Tongue (tissue), 2 donors: ENCODE results near the gene NOL4L. TPM values are rescaled to one million over a fixed set of nuclear protein-coding genes. Genes with fewer than 3 reads are reported as not detected.
A peak's percentile ranks its signal among the peaks of the same experiment; 100 is the strongest.

ENCODE experiments used
- DNase-seq: peaks from one replicate; pipeline ENCODE4 v3.0.0-alpha.2; 2015
- total RNA-seq: library from RNA; depleted of rRNA; stranded (reverse); fragments of >200 nt; gene quantifications from one replicate; pipeline ENCODE4 v1.2.3, GENCODE V29; 2014

The NOL4L gene
- total RNA-seq, 1 donor from 2014 or later, result 5.9 TPM

- DNase-seq, result peak; percentile 89
Measured at GRCh38 chr20:32483351-32484224, 101.5 kb downstream of the NOL4L start.

DNA sequence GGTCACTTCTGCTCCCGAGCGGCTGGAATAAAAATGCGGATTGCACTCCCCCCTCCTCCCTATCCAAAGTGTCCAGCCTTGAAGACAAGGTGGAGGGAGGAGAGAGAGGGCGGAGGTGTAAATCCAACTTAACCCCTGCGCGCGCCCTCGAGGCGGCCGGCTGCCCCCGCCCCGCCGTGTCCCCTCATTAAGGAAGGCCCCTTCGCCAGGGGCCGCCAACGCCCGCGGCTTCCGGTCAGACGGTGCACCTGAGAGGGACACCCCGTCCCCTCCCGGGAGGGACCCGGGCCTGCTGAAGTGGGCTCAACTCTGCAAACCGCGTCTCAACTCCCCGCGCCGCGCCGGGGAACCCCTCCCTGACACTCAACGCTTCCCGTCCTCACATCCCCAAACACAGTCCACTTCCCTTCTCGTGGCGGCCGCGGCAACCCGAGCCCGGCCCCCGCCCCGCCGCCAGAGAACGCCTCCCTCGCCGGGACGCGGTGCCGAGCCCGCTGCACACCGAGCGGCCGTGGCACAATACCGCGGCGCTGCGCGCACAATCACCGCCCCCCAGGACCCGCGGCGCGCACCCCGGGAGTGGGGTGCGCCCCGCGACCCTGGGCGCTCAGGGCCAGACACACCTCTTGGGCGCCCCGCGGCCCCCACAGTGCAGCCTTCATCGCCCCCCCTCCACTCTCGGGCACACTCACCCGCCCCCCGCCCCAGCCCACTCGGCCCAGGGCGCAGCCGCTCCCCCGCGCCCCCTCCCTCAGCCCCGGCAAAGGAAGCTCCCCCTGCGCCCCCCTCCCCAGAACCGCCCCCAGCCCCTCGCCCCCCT is 102.5 kb downstream of the NOL4L start:
- peak; percentile 56 for DNase-seq

DNA sequence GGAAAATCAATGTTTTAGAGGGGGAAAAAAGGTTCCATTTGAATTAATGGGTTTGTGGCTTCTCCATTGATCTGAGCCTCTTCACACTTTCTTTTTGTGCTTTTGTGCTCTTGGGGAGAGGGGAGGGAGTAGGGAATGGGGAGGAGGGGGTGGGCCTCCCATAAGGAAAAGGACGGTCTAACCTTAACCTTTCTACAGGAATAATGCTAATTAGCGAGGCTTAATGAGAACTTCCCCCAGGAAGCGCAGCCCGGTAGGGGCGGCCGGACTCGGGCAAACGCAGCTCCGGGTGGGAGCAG is 103.0 kb downstream of the NOL4L start:
- no peak for DNase-seq

DNA sequence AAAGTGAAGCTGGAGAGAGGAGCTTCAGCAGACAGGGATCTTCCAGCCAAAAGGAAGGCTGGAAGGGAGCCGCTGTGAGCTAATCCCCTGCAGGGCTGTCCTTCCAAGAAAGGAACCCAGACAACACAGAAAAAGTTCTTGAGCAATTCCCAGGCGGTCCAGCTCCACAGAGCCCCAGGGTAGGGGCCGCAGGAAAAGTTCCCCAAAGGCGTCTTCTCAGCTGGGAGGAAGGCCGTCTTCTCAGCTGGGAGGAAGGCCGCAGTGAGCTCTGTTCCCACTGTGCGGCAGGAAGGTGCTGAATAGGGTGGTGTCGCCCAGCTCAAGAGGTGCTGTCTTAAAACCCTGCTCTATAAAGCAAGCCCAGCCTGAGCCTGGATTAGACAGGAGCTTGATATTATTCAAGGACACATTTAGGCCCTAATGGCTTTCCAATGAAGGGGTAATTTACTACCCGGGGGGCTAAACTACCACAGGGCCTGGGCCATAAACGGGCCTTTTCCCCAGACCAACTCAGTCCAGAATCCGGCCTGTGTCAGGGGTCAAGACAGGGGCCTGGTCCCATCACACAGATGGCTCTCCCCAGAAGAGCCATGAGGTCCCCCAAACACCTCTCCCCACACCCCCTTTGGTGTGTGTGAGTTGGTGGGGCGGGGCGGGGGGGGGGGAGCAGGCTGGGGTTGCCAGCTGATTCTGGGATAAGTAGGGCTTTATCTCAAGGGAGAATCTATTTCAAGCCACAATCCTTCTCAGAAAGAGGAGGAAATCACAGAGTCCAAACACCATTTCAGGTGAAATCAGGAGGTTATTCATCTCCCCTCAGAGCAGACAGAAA is 103.6 kb downstream of the NOL4L start:
- no peak for DNase-seq

DNA sequence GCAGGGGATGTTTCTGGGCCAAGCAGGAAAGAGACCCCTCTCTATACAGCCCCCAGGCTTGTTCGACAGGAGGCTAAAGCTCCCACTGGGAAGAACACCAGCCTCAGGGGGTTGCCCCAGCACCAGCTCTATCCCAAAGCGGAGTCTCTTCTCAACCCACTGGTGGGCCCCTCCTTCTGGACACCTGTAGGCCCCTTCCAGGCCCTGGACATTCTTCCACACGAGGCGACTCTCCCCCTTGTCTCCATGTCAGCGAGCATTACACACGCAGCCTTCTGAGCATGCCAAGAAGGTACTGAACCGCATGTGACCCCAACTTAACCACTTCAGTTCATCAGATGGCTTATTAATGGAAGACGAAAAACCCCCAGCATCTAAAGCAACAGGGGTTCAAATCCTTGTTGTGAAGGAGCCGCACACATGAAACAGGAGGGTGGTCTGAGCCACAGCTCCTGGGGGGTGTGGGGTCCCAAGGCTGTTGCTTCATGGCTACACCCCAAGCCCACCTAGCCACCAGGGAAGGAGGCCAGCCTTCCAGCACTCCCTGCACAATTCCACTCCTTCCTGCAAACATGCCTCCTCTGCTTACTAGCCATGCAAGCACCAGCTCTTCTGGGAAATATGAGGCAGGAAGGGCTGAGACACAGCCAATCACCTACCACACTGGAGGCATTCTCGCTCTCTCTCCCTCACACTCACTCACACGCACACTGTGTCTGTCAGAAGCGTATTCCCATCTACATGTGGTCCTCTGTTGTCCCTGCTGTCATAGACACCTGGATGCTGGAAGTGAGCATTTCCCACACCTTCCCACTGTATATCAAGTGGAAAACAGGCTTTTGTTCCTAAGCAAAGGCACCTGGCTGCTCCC is 104.5 kb downstream of the NOL4L start:
- no peak for DNase-seq

GRCh38 chr20:32479697-32480171 is 105.4 kb downstream of the NOL4L start:
- DNase-seq, result no peak

DNA sequence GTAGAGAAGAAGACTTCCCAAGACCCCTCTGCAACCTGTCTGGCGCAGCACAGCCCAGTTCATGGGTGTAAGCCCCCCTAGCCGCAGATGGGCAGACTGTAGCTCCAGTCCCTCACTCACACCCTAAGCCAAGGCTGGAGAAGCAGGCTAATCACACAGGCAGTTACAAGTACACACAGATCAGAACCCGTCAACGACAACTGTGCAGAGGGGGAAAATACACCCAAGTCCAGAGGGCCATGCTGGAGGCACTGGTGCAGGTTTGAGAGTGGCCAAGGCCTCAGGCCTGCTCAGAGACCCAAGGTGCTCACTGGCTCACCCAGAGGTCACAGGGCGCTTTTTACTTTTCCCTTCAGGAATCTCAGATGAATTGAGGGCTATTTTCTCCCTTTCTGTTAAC is 106.1 kb downstream of the NOL4L start:
- no peak for DNase-seq

- DNase-seq, result no peak
Measured at GRCh38 chr20:32478576-32478975, 106.6 kb downstream of the NOL4L start.

GRCh38 chr20:32477594-32478512 is 107.3 kb downstream of the NOL4L start:
- DNase-seq, result no peak

GRCh38 chr20:32476684-32477593 is 108.2 kb downstream of the NOL4L start:
- peak; percentile 76 for DNase-seq

DNA sequence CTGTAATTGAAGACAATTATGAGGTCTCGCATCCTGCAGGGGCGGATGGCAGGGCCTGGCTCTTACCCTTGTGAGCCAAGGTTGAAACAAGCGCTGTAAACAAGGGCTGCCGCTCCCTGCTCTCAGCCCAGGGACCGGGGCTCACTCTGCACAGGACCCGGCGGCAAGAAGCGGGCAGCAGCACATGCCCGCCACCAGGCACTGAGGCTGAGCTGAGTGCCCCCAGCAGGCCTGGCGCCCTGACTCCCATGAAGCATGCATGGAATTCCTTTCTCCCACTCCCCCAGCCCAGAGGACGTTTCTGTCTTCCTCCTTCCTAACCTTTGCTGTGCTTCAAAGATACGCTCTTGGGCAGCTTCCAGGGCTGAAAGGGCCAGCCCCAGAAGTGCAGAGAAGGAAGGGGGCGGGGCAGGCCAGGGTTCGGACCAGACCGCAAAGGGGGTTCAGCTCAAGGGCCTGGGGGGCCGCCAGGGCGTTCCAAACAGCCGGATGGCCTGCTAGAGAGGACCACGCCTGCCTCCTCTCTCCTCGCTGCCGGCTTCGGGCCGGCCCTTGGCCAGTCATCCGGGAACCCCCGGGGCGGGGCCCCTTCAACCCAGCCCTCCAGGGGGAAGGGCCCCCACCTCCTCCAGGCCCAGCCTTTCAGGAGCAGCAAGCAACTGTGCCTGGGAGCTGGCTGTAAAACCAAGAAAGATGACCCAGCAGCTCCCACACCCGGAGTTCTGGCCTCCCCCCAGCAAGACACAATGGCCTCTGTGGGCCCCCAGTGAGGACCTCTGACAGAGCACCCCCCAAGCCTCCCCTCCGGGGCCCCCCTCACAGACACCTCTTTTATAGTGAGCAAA is 109.9 kb downstream of the NOL4L start:
- peak; percentile 96 for DNase-seq

DNA sequence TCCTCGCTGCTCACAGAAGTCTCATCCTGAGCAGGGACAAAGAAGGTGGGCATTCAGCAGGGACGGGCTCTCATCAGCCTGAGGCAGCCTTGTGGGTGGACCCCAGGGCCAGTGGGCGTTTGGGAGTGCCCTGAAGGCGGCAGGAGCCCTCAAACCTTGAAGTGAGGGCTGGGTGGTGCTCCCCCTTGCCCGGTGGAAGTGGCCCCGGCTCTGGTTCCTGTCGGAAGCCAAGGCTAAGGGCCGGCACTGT is 110.5 kb downstream of the NOL4L start:
- DNase-seq, result no peak

- no peak for DNase-seq
Measured at GRCh38 chr20:32474009-32474716, 111.0 kb downstream of the NOL4L start.

- no peak for DNase-seq
Measured at GRCh38 chr20:32473231-32474008, 111.7 kb downstream of the NOL4L start.

DNA sequence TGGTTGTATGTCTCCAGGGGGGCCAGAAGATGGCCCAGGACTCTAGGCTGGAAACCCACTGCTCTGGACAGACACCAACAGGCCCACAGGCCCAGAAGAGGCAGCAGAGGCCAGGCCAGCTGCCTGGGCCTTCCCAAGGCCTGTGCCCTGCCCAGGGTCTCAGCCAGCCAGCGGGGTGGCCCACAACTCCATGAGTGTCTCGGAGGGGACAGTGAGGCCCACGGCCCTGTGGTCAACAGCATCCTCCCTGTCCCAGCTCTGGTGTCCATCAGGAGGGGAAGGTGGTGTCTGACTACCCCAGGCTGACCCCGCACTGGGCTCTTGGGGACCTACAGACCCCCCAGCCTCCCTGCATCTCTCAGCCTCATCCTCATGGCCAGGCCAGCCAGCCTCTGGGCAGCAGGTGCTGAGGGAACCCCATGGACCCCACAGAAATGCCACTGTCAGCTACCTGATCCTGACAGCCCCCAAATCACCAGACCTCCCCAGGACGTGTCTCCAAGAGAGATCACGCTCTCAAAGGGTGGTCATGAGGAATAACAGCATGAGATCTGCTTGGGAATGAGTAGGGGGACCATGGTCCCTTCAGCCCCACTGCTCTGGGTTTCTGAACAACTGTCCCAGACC is 112.4 kb downstream of the NOL4L start:
- no peak for DNase-seq

GRCh38 chr20:32470940-32471339 is 114.2 kb downstream of the NOL4L start:
- DNase-seq, result no peak
